Measurements from ENCODE around the gene CD22. TPM values are rescaled to one million over a fixed set of nuclear protein-coding genes. Genes with fewer than 3 reads are reported as not detected.

Gene CD22
- polyA plus RNA-seq, 1 donor from 2014 or later, result not detected

DNA sequence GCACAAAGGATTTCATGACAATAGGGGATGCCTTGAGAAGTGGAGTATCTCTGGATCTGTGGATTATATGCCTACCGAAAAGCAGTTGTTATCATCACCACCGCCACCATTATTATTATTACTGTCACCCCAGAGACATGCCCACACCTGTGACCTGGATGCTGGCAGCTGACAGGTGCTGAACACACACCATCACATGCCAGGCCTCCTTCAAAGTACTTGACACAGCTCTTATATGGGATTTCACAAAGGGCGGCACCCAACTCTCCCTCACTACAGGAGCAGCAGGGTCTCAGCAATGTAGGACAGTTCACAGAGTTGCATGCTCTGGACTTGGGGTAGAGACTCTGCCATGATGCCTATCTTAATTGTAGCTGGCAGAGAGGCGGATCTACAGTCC is 36.3 kb downstream of the CD22 start:
- Histone ChIP-seq H4K20me1 (ENCODE audit: insufficient read depth) (no peaks in the 10 kb centered on the region), H3K27me3 (ENCODE audit: insufficient read depth, low read depth, low read length) (no peaks in the 10 kb centered on the region), H3K4me2 (ENCODE audit: low read length) (no peak overlapping the region), H3F3A (ENCODE audit: insufficient read depth, low read length, poor library complexity, severe bottlenecking) (no peaks in the 10 kb centered on the region), H3K27ac (ENCODE audit: low read length) (no peak overlapping the region), H3K4me3 (ENCODE audit: low read length) (no peak overlapping the region), H3K9me2 (ENCODE audit: insufficient read depth, low read length) (no peaks in the 10 kb centered on the region), H3K36me3 (ENCODE audit: insufficient read depth, low read length) (no peaks in the 10 kb centered on the region), H3K79me2 (replicated peaks; ENCODE audit: insufficient read depth, low read length) (no peaks in the 10 kb centered on the region), H3K9me3 (ENCODE audit: low read length) (no peaks in the 10 kb centered on the region), H2AFZ (ENCODE audit: low read depth, low read length) (no peak overlapping the region), H3K9ac (ENCODE audit: low read length) (no peak overlapping the region)
- TF ChIP-seq, protein P1, sequence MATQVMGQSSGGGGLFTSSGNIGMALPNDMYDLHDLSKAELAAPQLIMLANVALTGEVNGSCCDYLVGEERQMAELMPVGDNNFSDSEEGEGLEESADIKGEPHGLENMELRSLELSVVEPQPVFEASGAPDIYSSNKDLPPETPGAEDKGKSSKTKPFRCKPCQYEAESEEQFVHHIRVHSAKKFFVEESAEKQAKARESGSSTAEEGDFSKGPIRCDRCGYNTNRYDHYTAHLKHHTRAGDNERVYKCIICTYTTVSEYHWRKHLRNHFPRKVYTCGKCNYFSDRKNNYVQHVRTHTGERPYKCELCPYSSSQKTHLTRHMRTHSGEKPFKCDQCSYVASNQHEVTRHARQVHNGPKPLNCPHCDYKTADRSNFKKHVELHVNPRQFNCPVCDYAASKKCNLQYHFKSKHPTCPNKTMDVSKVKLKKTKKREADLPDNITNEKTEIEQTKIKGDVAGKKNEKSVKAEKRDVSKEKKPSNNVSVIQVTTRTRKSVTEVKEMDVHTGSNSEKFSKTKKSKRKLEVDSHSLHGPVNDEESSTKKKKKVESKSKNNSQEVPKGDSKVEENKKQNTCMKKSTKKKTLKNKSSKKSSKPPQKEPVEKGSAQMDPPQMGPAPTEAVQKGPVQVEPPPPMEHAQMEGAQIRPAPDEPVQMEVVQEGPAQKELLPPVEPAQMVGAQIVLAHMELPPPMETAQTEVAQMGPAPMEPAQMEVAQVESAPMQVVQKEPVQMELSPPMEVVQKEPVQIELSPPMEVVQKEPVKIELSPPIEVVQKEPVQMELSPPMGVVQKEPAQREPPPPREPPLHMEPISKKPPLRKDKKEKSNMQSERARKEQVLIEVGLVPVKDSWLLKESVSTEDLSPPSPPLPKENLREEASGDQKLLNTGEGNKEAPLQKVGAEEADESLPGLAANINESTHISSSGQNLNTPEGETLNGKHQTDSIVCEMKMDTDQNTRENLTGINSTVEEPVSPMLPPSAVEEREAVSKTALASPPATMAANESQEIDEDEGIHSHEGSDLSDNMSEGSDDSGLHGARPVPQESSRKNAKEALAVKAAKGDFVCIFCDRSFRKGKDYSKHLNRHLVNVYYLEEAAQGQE (IDR thresholded peaks at IDR 0.05; ENCODE audit: borderline replicate concordance), result no peak
- TF ChIP-seq SMC3 (conservative IDR thresholded peaks at IDR 0.05; ENCODE audit: poor library complexity) (no peak), MXI1 (conservative IDR thresholded peaks at IDR 0.05; ENCODE audit: poor library complexity, severe bottlenecking) (no peak), CTCF (IDR thresholded peaks at IDR 0.05; ENCODE audit: poor library complexity, severe bottlenecking) (no peak), TAF1 (IDR thresholded peaks at IDR 0.05; ENCODE audit: low read depth) (no peak), EZH2 (IDR thresholded peaks at IDR 0.05; ENCODE audit: borderline replicate concordance, insufficient read depth, low read length, poor library complexity, severe bottlenecking) (no peak), EP300 (conservative IDR thresholded peaks at IDR 0.05; ENCODE audit: poor library complexity, severe bottlenecking) (no peak), RAD21 (conservative IDR thresholded peaks at IDR 0.05) (no peak), POLR2AphosphoS5 (IDR thresholded peaks at IDR 0.05) (no peak)

DNA sequence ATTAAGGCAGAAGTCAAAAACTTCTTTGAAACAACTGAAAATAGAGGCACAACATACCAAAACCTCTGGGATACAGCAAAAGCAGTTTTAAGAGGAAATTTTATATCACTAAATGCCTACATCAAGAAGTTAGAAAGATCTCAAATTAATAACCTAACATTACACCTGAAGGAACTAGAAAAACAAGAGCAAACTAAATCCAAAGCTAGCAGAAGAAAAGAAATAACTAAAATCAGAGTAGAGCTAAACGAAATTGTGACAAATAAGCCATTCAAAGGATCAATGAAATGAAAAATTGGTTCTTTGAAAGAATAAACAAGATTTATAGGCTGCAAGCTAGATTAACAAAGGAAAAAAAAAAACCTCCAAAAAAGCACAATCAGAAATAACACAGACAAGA is 39.4 kb downstream of the CD22 start:
- no peak overlapping the region for H3K9ac ChIP-seq (ENCODE audit: low read length)
- H4K20me1 ChIP-seq (ENCODE audit: insufficient read depth), result no peaks in the 10 kb centered on the region
- no peaks in the 10 kb centered on the region for H3K36me3 ChIP-seq (ENCODE audit: insufficient read depth, low read length)
- no peaks in the 10 kb centered on the region for H3K9me2 ChIP-seq (ENCODE audit: insufficient read depth, low read length)
- no peaks in the 10 kb centered on the region for H3K9me3 ChIP-seq (ENCODE audit: low read length)
- no peak overlapping the region for H3K4me2 ChIP-seq (ENCODE audit: low read length)
- no peaks in the 10 kb centered on the region for H3F3A ChIP-seq (ENCODE audit: insufficient read depth, low read length, poor library complexity, severe bottlenecking)
- no peaks in the 10 kb centered on the region for H3K79me2 ChIP-seq (replicated peaks; ENCODE audit: insufficient read depth, low read length)
- H2AFZ ChIP-seq (ENCODE audit: low read depth, low read length), result no peak overlapping the region
- H3K4me3 ChIP-seq (ENCODE audit: low read length), result no peak overlapping the region
- no peaks in the 10 kb centered on the region for H3K27me3 ChIP-seq (ENCODE audit: insufficient read depth, low read depth, low read length)
- TF ChIP-seq EZH2 (IDR thresholded peaks at IDR 0.05; ENCODE audit: borderline replicate concordance, insufficient read depth, low read length, poor library complexity, severe bottlenecking) (no peak), TAF1 (IDR thresholded peaks at IDR 0.05; ENCODE audit: low read depth) (no peak), CTCF (IDR thresholded peaks at IDR 0.05; ENCODE audit: poor library complexity, severe bottlenecking) (no peak), SMC3 (conservative IDR thresholded peaks at IDR 0.05; ENCODE audit: poor library complexity) (no peak), RAD21 (conservative IDR thresholded peaks at IDR 0.05) (no peak), MXI1 (conservative IDR thresholded peaks at IDR 0.05; ENCODE audit: poor library complexity, severe bottlenecking) (no peak), POLR2AphosphoS5 (IDR thresholded peaks at IDR 0.05) (no peak), EP300 (conservative IDR thresholded peaks at IDR 0.05; ENCODE audit: poor library complexity, severe bottlenecking) (no peak)
- TF ChIP-seq, protein P1 (IDR thresholded peaks at IDR 0.05; ENCODE audit: borderline replicate concordance), result no peak
- H3K27ac ChIP-seq (ENCODE audit: low read length), result no peak overlapping the region

Measured in neural cell (in vitro differentiated cells).